ENCODE measurements around the gene MYO10. TPM values are rescaled to one million over a fixed set of nuclear protein-coding genes. Genes with fewer than 3 reads are reported as not detected.

The MYO10 gene
- total RNA-seq, 2 experiments from 2014 or later, result not detected

- H3K4me1 ChIP-seq (ENCODE audit: insufficient read depth, low read length), result no peaks in the 10 kb centered on the region
- H3K27ac Mint-ChIP-seq, result no peak overlapping the region
- no peaks in the 10 kb centered on the region for H3K9me3 Mint-ChIP-seq
- POLR2A ChIA-PET, result no interaction called here
- no peak overlapping the region for H3K27ac ChIP-seq (ENCODE audit: low read depth in 1 of 2, low read length in 2 of 2)
- no peak for TF ChIP-seq CTCF (IDR thresholded peaks at IDR 0.05)
- H3K27me3 Mint-ChIP-seq, result peaks cover 12% of the 10 kb centered on the region
- no peaks in the 10 kb centered on the region for H3K36me3 ChIP-seq (ENCODE audit: insufficient read depth, low read length)
- H3K4me3 Mint-ChIP-seq, result no peak overlapping the region
- no peak for DNase-seq
- no peak overlapping the region for H3K4me3 ChIP-seq (ENCODE audit: low read length)
- intact Hi-C loops (cut with DNase I, micrococcal nuclease), result no loop called here
- no peaks in the 10 kb centered on the region for H3K4me1 Mint-ChIP-seq (ENCODE audit: low read depth)
- H3K36me3 Mint-ChIP-seq (ENCODE audit: low read depth), result no peaks in the 10 kb centered on the region
- no peaks in the 10 kb centered on the region for H3K27me3 ChIP-seq (ENCODE audit: control insufficient read depth in 1 of 2, insufficient read depth in 2 of 2, low read length in 2 of 2)
- H3K9me3 ChIP-seq (ENCODE audit: control insufficient read depth in 1 of 2, insufficient read depth in 1 of 2, low read length in 2 of 2), result peaks cover 0 to 7% of the 10 kb centered on the region in 2 experiments
- CTCF ChIA-PET, result no interaction called here
- no peak for ATAC-seq (ENCODE audit: poor library complexity)
Observed at GRCh38 chr5:16881251-16881650, 54.8 kb downstream of the MYO10 start.

- ChIA-PET POLR2A (no interaction called here), CTCF (no interaction called here)
- Histone ChIP-seq H3K27me3 (ENCODE audit: control insufficient read depth in 1 of 2, insufficient read depth in 2 of 2, low read length in 2 of 2) (no peaks in the 10 kb centered on the region), H3K4me1 (ENCODE audit: insufficient read depth, low read length) (no peaks in the 10 kb centered on the region), H3K4me3 (ENCODE audit: low read length) (no peak overlapping the region), H3K9me3 (ENCODE audit: control insufficient read depth in 1 of 2, insufficient read depth in 1 of 2, low read length in 2 of 2) (peaks cover 0 to 4% of the 10 kb centered on the region in 2 experiments), H3K36me3 (ENCODE audit: insufficient read depth, low read length) (no peaks in the 10 kb centered on the region), H3K27ac (ENCODE audit: low read depth in 1 of 2, low read length in 2 of 2) (no peak overlapping the region)
- no peak overlapping the region for H3K27ac Mint-ChIP-seq
- intact Hi-C loops (cut with DNase I, micrococcal nuclease), result no loop called here
- ATAC-seq (ENCODE audit: poor library complexity), result no peak
- no peaks in the 10 kb centered on the region for H3K36me3 Mint-ChIP-seq (ENCODE audit: low read depth)
- no peaks in the 10 kb centered on the region for H3K9me3 Mint-ChIP-seq
- H3K27me3 Mint-ChIP-seq, result peaks cover 12% of the 10 kb centered on the region
- H3K4me3 Mint-ChIP-seq, result no peak overlapping the region
- TF ChIP-seq CTCF (IDR thresholded peaks at IDR 0.05), result no peak
- no peak for DNase-seq
- H3K4me1 Mint-ChIP-seq (ENCODE audit: low read depth), result no peaks in the 10 kb centered on the region
Observed at GRCh38 chr5:16880547-16880946, 55.5 kb downstream of the MYO10 start.

GRCh38 chr5:16879650-16880049 lies 56.4 kb downstream of the MYO10 start:
- ATAC-seq (ENCODE audit: poor library complexity), result no peak
- Histone ChIP-seq H3K27me3 (ENCODE audit: control insufficient read depth in 1 of 2, insufficient read depth in 2 of 2, low read length in 2 of 2) (no peaks in the 10 kb centered on the region), H3K27ac (ENCODE audit: low read depth in 1 of 2, low read length in 2 of 2) (no peak overlapping the region), H3K4me1 (ENCODE audit: insufficient read depth, low read length) (no peaks in the 10 kb centered on the region), H3K36me3 (ENCODE audit: insufficient read depth, low read length) (no peaks in the 10 kb centered on the region), H3K4me3 (ENCODE audit: low read length) (no peak overlapping the region), H3K9me3 (ENCODE audit: control insufficient read depth in 1 of 2, insufficient read depth in 1 of 2, low read length in 2 of 2) (no peaks in the 10 kb centered on the region)
- ChIA-PET CTCF (no interaction called here), POLR2A (no interaction called here)
- H3K4me3 Mint-ChIP-seq, result no peak overlapping the region
- no peaks in the 10 kb centered on the region for H3K36me3 Mint-ChIP-seq (ENCODE audit: low read depth)
- no peak for TF ChIP-seq CTCF (IDR thresholded peaks at IDR 0.05)
- peaks cover 3% of the 10 kb centered on the region for H3K9me3 Mint-ChIP-seq
- peaks cover 7% of the 10 kb centered on the region for H3K27me3 Mint-ChIP-seq
- H3K27ac Mint-ChIP-seq, result no peak overlapping the region
- H3K4me1 Mint-ChIP-seq (ENCODE audit: low read depth), result no peaks in the 10 kb centered on the region
- intact Hi-C loops (cut with DNase I, micrococcal nuclease), result no loop called here
- no peak for DNase-seq

All from CD4-positive, alpha-beta T cell (primary cell).